Ovary (tissue), 9 donors: Measurements from ENCODE around the gene CLN3. TPM values are rescaled to one million over a fixed set of nuclear protein-coding genes. Genes with fewer than 3 reads are reported as not detected.

Experiments used
- DNase-seq, 5 donors: peaks; one replicate each; pipeline ENCODE4 v3.0.0-alpha.2; 2019 to 2020
- H3K27ac ChIP-seq, 2 donors: fragments of 200-600 bp; one replicate each; pipeline versions ENCODE4 v1.5.1 to v1.8.0; 2019 to 2022
- H3K27me3 ChIP-seq: fragments of 200-600 bp; one replicate; pipeline ENCODE4 v1.8.0; 2022
- H3K36me3 ChIP-seq: fragments of 200-600 bp; sonication (generic); one replicate; pipeline ENCODE4 v1.5.1; 2019
- H3K4me1 ChIP-seq: one replicate; pipeline ENCODE4 v1.8.1; 2013; ENCODE audit warnings: mild to moderate bottlenecking, moderate library complexity; ENCODE audit not compliant: insufficient read depth
- H3K4me3 ChIP-seq: fragments of 200-600 bp; sonication (generic); one replicate; pipeline ENCODE4 v1.5.1; 2017
- H3K9me3 ChIP-seq, 2 donors: fragments of 200-600 bp in 1 of 2; sonication (generic) in 1 of 2; one replicate each; pipeline versions ENCODE4 v1.5.1 to v1.8.1; 2013 to 2019; ENCODE audit warnings: mild to moderate bottlenecking in 1 of 2, moderate library complexity in 1 of 2
- CTCF ChIP-seq, 3 donors: fragments of 450-650 bp in 2 of 3; fragments of 200-600 bp in 1 of 3; IDR thresholded peaks; one replicate each; pipeline versions ENCODE4 v1.5.1 to v1.8.0; 2016 to 2022; ENCODE audit warnings: antibody characterized with exemption in 3 of 3, mild to moderate bottlenecking in 1 of 3
- EP300 ChIP-seq: sonication (generic); formaldehyde crosslinking; IDR thresholded peaks from one replicate; pipeline ENCODE4 v1.6.1; 2017; ENCODE audit warnings: antibody characterized with exemption
- POLR2A ChIP-seq: fragments of 450-650 bp; IDR thresholded peaks from one replicate; pipeline ENCODE4 v1.6.1; 2017; ENCODE audit warnings: antibody characterized with exemption, mild to moderate bottlenecking, moderate library complexity
- WGBS, 3 donors: extraction: QIAGEN DNeasy Blood & Tissue Kit in 1 of 3; methylation state at CpG; one replicate each; pipeline versions ENCODE4 v1.1.5 to v1.1.7; 2013 to 2017; 5-methylcytosine and 5-hydroxymethylcytosine counted together
- intact Hi-C, 4 donors: fragments of 100-400 bp; cut with DNase I; formaldehyde crosslinking; loops; one replicate each; pipeline versions ENCODE4 v1.11.0 to v1.15.1; 2022 to 2023
- polyA plus RNA-seq, 2 donors: library from polyadenylated mRNA; stranded (reverse); fragments of 200-250 nt in 1 of 2; fragments of 350-450 nt in 1 of 2; fragmentation: Illumina TruSeq in 1 of 2; extraction: RNeasy Lipid Tissue Mini Kit (QIAGEN cat#74804) in 1 of 2; gene quantifications; one replicate each; pipeline ENCODE4 v1.2.3, GENCODE V29; 2013 to 2014
- total RNA-seq, 7 donors: library from RNA; depleted of rRNA in 2 of 7; stranded (reverse); fragments of >200 nt in 2 of 7; fragmentation: NEBNext Ultra II Directional in 3 of 7; extraction: Animal tissue kit (Norgen Biotek cat#: 25700) in 3 of 7; gene quantifications; one replicate each; pipeline versions ENCODE4 v1.1.0 to v1.2.4, GENCODE V29; 2016 to 2023
- donor health status: DM: no; HTN: no; CAD: no; lungs with moderate emphysema.
- donor health status: DM: no; HTN: no; CAD: no.
- donor health status: Bipolar disorder and iron deficiency.
- donor health status: DM: yes; HTN: yes; CAD: no.
- donor health status: DM: no; HTN: no; CAD: no.
- donor health status: DM: yes; HTN: yes; CAD: no.

Gene CLN3
- total and polyA plus RNA-seq, 9 donors: 15.9 to 32.1 (median 22.4) TPM

- H3K4me1 ChIP-seq: peaks cover 8% of the 10 kb centered on the region
- no peaks in the 10 kb centered on the region for H3K27me3 ChIP-seq
- 73 to 82% (median 78%) methylated on average over 11 of the region's 11 CpGs for WGBS, 3 donors
- H3K9me3 ChIP-seq: no peaks in the 10 kb centered on the region
- intact Hi-C loops: no loop called here
- H3K27ac ChIP-seq: no peak overlapping the region
- H3K4me3 ChIP-seq: no peak overlapping the region
- H3K36me3 ChIP-seq: no peaks in the 10 kb centered on the region
- no peak for DNase-seq
- no peak for TF ChIP-seq EP300
Observed at GRCh38 chr16:28526201-28527099, 34.6 kb upstream of the CLN3 start.

GRCh38 chr16:28524681-28525171 is 32.9 kb upstream of the CLN3 start:
- no peak for DNase-seq
- Histone ChIP-seq H3K36me3 (no peaks in the 10 kb centered on the region), H3K4me1 (peaks cover 8% of the 10 kb centered on the region), H3K9me3 (no peaks in the 10 kb centered on the region), H3K4me3 (no peak overlapping the region), H3K27me3 (no peaks in the 10 kb centered on the region), H3K27ac (no peak overlapping the region)
- 83 to 89% (median 84%) methylated on average over 6 of the region's 6 CpGs for WGBS, 3 donors
- no peak for TF ChIP-seq EP300
- TF ChIP-seq CTCF (IDR thresholded peaks at IDR 0.05): no peak
- TF ChIP-seq POLR2A: no peak
- intact Hi-C loops: no loop called here

- H3K27ac ChIP-seq: no peak overlapping the region
- intact Hi-C loops: no loop called here
- H3K36me3 ChIP-seq: no peaks in the 10 kb centered on the region
- 88 to 90% (median 89%) methylated on average over 11 of the region's 11 CpGs for WGBS, 3 donors
- TF ChIP-seq EP300: no peak
- no peak for TF ChIP-seq POLR2A
- TF ChIP-seq CTCF (IDR thresholded peaks at IDR 0.05): no peak
- H3K4me3 ChIP-seq: no peak overlapping the region
- no peaks in the 10 kb centered on the region for H3K9me3 ChIP-seq
- H3K27me3 ChIP-seq: no peaks in the 10 kb centered on the region
- peaks cover 1% of the 10 kb centered on the region for H3K4me1 ChIP-seq
- DNase-seq: no peak
Observed at GRCh38 chr16:28522792-28523191, 30.9 kb upstream of the CLN3 start.

GRCh38 chr16:28521436-28521835 is 29.6 kb upstream of the CLN3 start:
- TF ChIP-seq EP300: no peak
- no peak for TF ChIP-seq POLR2A
- TF ChIP-seq CTCF (IDR thresholded peaks at IDR 0.05): no peak
- H3K36me3 ChIP-seq: no peaks in the 10 kb centered on the region
- no peak overlapping the region for H3K27ac ChIP-seq
- H3K4me3 ChIP-seq: no peak overlapping the region
- 87 to 94% (median 90%) methylated on average over 6 of the region's 6 CpGs for WGBS, 3 donors
- intact Hi-C loops: no loop called here
- no peaks in the 10 kb centered on the region for H3K4me1 ChIP-seq
- DNase-seq: no peak
- H3K27me3 ChIP-seq: no peaks in the 10 kb centered on the region
- no peaks in the 10 kb centered on the region for H3K9me3 ChIP-seq

- DNase-seq: no peak
- Histone ChIP-seq H3K9me3 (no peaks in the 10 kb centered on the region), H3K27me3 (no peaks in the 10 kb centered on the region), H3K4me3 (no peak overlapping the region), H3K27ac (no peak overlapping the region), H3K4me1 (no peaks in the 10 kb centered on the region), H3K36me3 (no peaks in the 10 kb centered on the region)
- no peak for TF ChIP-seq EP300
- TF ChIP-seq CTCF (IDR thresholded peaks at IDR 0.05): no peak
- TF ChIP-seq POLR2A: no peak
- WGBS, 3 donors: 74 to 82% (median 76%) methylated on average over 7 of the region's 7 CpGs
- intact Hi-C loops: no loop called here
Observed at GRCh38 chr16:28520672-28521071, 28.8 kb upstream of the CLN3 start.
